HUES48 (cell line): ENCODE measurements around the gene COL4A2.
A peak's percentile ranks its signal among the peaks of the same experiment; 100 is the strongest.
"Not testable (repeated sequence)": the region's sequence is repeated elsewhere in the genome, so short reads cannot be mapped to it uniquely, and the experiment has no call there.

Source experiments
- H3K27ac ChIP-seq: one replicate; pipeline ENCODE4 v1.7.0; 2013; ENCODE audit warnings: low read depth, low read length, inconsistent platforms
- H3K27me3 ChIP-seq: 2 replicates; pipeline ENCODE4 v1.6.1; 2013; ENCODE audit warnings: mild to moderate bottlenecking, low read length; ENCODE audit not compliant: control insufficient read depth, insufficient read depth
- H3K36me3 ChIP-seq: 2 replicates; pipeline ENCODE4 v1.6.1; 2013; ENCODE audit warnings: low read length; ENCODE audit not compliant: control insufficient read depth, insufficient read depth
- H3K4me1 ChIP-seq: 2 replicates; pipeline ENCODE4 v1.6.1; 2013; ENCODE audit warnings: mild to moderate bottlenecking, low read length; ENCODE audit not compliant: control insufficient read depth, insufficient read depth
- H3K4me3 ChIP-seq: 2 replicates; pipeline ENCODE4 v1.5.1; 2013; ENCODE audit warnings: mild to moderate bottlenecking, low read depth, low read length
- H3K9ac ChIP-seq: 2 replicates; pipeline ENCODE4 v1.6.1; 2013; ENCODE audit warnings: mild to moderate bottlenecking, low read depth, low read length, moderate library complexity
- H3K9me3 ChIP-seq: 2 replicates; pipeline ENCODE4 v1.6.1; 2013; ENCODE audit warnings: low read length; ENCODE audit not compliant: control insufficient read depth, insufficient read depth

COL4A2 gene

GRCh38 chr13:110486061-110486715 is 179.1 kb downstream of the COL4A2 start:
- Histone ChIP-seq H3K4me3 (peak overlapping the region; percentile 16; the same call in 1 of the 2 replicates), H3K27ac (peak overlapping the region; percentile 96), H3K27me3 (no peaks in the 10 kb centered on the region), H3K36me3 (peaks cover 43% of the 10 kb centered on the region), H3K4me1 (peaks cover 29% of the 10 kb centered on the region), H3K9me3 (no peaks in the 10 kb centered on the region), H3K9ac (peak overlapping the region; percentile 69)

GRCh38 chr13:110486880-110487279 is 179.8 kb downstream of the COL4A2 start:
- not testable (repeated sequence) for H3K27me3 ChIP-seq, H3K9me3 ChIP-seq, H3K4me3 ChIP-seq
- peak overlapping the region; percentile 5; the same call in 1 of the 2 replicates for H3K9ac ChIP-seq
- H3K27ac ChIP-seq, result peak overlapping the region; percentile 88
- H3K4me1 ChIP-seq, result peaks cover 29% of the 10 kb centered on the region
- H3K36me3 ChIP-seq, result peaks cover 47% of the 10 kb centered on the region

DNA sequence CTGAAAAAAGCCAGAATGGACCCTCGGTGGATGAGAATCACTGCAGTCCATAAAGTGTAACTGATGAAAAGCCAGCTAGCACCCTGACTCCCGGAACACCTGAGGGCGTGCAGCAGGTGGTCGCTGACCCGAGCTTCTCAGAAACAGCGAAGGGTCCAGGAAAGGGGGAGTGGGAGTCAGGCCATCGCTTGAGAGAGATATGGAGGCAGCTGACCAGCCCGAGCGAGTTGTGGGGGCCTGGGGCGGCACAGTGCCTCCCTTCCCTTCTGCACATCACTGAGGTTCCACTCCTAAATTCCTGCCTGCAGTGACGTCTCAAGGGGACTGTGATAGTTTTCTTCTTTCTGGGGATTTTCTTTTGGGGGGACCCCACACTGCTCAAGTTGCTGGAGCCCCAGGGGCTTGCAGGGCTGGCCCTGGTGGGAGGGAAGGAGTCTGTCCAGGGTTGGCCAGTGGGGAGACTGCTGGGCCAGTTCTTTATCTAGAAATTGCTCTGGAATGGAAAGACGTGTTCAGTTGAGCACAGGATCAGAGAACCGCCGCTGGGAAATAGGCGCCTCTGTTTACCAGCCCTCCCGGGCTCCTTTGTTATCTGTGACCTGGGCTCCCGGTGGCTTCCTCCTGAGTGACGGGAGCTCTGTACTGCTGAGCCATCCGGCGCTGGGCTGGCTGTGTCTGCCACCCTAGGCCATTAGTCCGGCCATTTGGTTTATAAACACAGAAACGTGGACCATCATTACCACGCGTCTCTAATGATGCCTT is 183.1 kb downstream of the COL4A2 start:
- Histone ChIP-seq H3K4me3 (no peak overlapping the region), H3K9me3 (no peaks in the 10 kb centered on the region), H3K4me1 (peaks cover 21% of the 10 kb centered on the region), H3K36me3 (peaks cover 47% of the 10 kb centered on the region), H3K9ac (no peak overlapping the region), H3K27me3 (no peaks in the 10 kb centered on the region), H3K27ac (no peak overlapping the region)

DNA sequence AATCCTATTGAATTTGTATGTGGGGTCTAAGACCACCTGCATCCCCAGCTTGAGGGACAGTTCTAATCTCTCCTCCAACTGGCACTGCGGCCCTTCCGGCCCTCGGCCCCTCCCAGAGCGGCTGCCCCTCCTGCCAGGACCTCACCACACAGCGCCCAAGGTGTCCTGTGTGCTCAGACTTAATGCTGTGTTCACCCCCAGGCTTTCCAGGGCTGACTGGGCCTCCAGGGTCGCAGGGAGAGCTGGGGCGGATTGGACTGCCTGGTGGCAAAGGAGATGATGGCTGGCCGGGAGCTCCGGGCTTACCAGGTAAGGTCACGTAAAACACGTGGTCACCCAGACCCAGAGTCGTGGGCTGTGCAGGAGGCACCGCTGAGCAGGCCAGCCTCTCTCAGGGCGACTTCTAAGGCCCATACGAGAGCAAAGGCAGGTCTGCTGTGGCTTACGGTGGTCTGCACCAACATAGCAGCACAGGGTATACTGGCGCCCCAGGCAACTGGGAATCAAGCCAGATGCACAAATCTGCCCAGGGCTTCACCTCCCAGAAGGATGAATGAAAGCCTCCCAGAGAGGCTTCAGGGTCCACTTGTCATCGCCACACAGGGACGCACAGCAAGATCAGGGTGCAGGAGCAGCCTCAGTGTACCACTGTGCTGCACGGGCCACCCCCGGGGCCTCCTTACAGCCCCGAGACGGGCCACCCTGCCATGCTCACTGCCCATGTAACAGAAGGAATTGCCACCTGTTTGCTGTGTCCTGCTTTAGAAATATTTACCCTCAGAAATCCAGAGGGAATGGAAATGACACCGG is 185.0 kb downstream of the COL4A2 start:
- H3K9me3 ChIP-seq, result peaks cover 4% of the 10 kb centered on the region; the same call in 1 of the 2 replicates
- H3K27me3 ChIP-seq, result no peaks in the 10 kb centered on the region
- peaks cover 6% of the 10 kb centered on the region for H3K4me1 ChIP-seq
- no peak overlapping the region for H3K27ac ChIP-seq
- no peak overlapping the region for H3K9ac ChIP-seq
- H3K4me3 ChIP-seq, result no peak overlapping the region
- H3K36me3 ChIP-seq, result peaks cover 66% of the 10 kb centered on the region

- Histone ChIP-seq H3K27me3 (no peaks in the 10 kb centered on the region), H3K36me3 (peaks cover 68% of the 10 kb centered on the region), H3K9ac (no peak overlapping the region), H3K4me3 (no peak overlapping the region), H3K4me1 (no peaks in the 10 kb centered on the region), H3K9me3 (peaks cover 4% of the 10 kb centered on the region; the same call in 1 of the 2 replicates), H3K27ac (no peak overlapping the region)
These were observed 185.9 kb downstream of the COL4A2 start for GRCh38 chr13:110492679-110493593.

DNA sequence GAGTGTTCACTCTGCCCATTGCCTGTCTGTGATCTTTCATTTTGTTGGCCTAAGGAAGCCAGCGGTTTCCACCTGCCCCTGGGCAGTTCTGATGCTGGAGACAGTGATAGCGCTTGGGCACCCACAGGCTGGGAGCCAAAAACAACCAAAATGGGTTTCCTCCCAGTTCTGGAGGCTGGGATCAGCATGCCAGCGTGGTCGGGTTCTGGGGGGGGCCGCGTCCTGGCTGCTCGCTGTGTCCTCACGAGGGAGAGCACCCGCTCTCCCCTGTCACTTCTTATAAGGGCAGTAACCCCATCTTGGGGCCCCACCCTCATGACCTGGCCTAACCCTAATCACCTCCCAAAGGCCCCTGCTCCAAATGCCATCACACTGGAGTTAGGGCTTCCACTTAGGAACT is 186.5 kb downstream of the COL4A2 start:
- H3K4me3 ChIP-seq, result no peak overlapping the region
- no peak overlapping the region for H3K27ac ChIP-seq
- peaks cover 4% of the 10 kb centered on the region; the same call in 1 of the 2 replicates for H3K9me3 ChIP-seq
- H3K36me3 ChIP-seq, result peaks cover 66% of the 10 kb centered on the region
- H3K9ac ChIP-seq, result no peak overlapping the region
- H3K4me1 ChIP-seq, result no peaks in the 10 kb centered on the region
- no peaks in the 10 kb centered on the region for H3K27me3 ChIP-seq

GRCh38 chr13:110495376-110495775 is 188.3 kb downstream of the COL4A2 start:
- Histone ChIP-seq H3K4me3 (no peak overlapping the region), H3K9me3 (peaks cover 4% of the 10 kb centered on the region; the same call in 1 of the 2 replicates), H3K4me1 (no peaks in the 10 kb centered on the region), H3K36me3 (peaks cover 57% of the 10 kb centered on the region), H3K9ac (no peak overlapping the region), H3K27me3 (no peaks in the 10 kb centered on the region), H3K27ac (no peak overlapping the region)

GRCh38 chr13:110495881-110496280 is 188.8 kb downstream of the COL4A2 start:
- H3K27ac ChIP-seq, result no peak overlapping the region
- H3K4me1 ChIP-seq, result no peaks in the 10 kb centered on the region
- peaks cover 57% of the 10 kb centered on the region for H3K36me3 ChIP-seq
- H3K4me3 ChIP-seq, result no peak overlapping the region
- peaks cover 4% of the 10 kb centered on the region; the same call in 1 of the 2 replicates for H3K9me3 ChIP-seq
- no peaks in the 10 kb centered on the region for H3K27me3 ChIP-seq
- no peak overlapping the region for H3K9ac ChIP-seq

DNA sequence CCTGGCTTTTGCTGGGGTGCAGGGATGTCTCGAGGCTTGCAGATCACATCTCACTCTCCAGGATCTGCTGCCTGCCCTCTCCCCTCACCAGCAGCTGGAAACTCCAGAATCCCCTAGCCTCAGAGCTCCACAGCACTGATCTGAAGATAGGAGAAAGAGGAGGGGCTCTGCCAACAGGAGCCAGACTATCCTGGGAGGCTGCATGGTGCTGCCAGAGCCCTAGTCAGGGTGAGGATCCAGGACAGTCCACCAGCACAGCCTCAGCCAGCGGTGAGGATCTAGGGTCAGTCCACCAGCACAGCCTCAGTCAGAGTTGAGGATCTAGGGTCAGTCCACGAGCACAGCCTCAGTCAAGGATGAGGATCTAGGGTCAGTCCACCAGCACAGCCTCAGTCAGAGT is 189.2 kb downstream of the COL4A2 start:
- Histone ChIP-seq H3K4me3 (no peak overlapping the region), H3K4me1 (no peaks in the 10 kb centered on the region), H3K9me3 (peaks cover 4% of the 10 kb centered on the region; the same call in 1 of the 2 replicates), H3K27ac (no peak overlapping the region), H3K9ac (no peak overlapping the region), H3K27me3 (no peaks in the 10 kb centered on the region), H3K36me3 (peaks cover 56% of the 10 kb centered on the region)

DNA sequence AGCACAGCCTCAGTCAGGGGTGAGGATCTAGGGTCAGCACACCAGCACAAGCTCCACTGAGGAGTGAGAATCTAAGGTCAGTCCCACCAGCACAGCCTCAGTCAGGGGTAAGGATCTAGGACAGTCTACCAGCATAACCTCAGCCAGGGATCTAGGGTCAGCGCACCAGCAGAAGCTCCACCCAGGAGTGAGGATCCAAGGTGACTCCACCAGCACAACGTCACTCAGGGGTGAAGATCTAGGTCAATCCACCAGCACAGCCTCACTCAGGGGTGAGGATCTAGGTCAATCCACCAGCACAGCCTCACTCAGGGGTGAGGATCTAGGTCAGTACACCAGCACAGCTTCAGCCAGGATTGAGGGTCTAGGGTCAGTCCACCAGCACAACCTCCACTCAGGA is 189.9 kb downstream of the COL4A2 start:
- no peak overlapping the region for H3K4me3 ChIP-seq
- H3K27me3 ChIP-seq, result no peaks in the 10 kb centered on the region
- peaks cover 4% of the 10 kb centered on the region; the same call in 1 of the 2 replicates for H3K9me3 ChIP-seq
- H3K4me1 ChIP-seq, result no peaks in the 10 kb centered on the region
- H3K36me3 ChIP-seq, result peaks cover 55% of the 10 kb centered on the region
- H3K27ac ChIP-seq, result no peak overlapping the region
- H3K9ac ChIP-seq, result no peak overlapping the region
